Activated T-cell treated with anti-CD3 and anti-CD28 coated beads, Interleukin-2, amount 50 U/mL, for 4 hours (primary cell): ENCODE results near the gene RAD51B. TPM values are rescaled to one million over a fixed set of nuclear protein-coding genes. Genes with fewer than 3 reads are reported as not detected.

ENCODE experiments used
- ATAC-seq, 2 donors: fragments of 200-7000 bp; cut with Tn5 transposase; one replicate each; pipeline ENCODE4 v1.10.0; 2021
- DNase-seq: peaks from one replicate; pipeline ENCODE4 v3.0.0-alpha.2; 2020
- H3K27me3 Mint-ChIP-seq: one replicate; pipeline ENCODE4 v1.8.0; 2021; ENCODE audit warnings: low read depth, mixed read lengths
- H3K36me3 Mint-ChIP-seq: one replicate; pipeline ENCODE4 v1.8.0; 2022; ENCODE audit warnings: mixed read lengths; ENCODE audit not compliant: insufficient read depth
- H3K4me1 Mint-ChIP-seq: one replicate; pipeline ENCODE4 v1.8.0; 2021; ENCODE audit warnings: low read depth, mixed read lengths
- H3K4me3 Mint-ChIP-seq: one replicate; pipeline ENCODE4 v1.8.0; 2021; ENCODE audit warnings: mild to moderate bottlenecking, moderate library complexity, mixed read lengths
- H3K9me3 Mint-ChIP-seq: one replicate; pipeline ENCODE4 v1.8.0; 2021; ENCODE audit warnings: mixed read lengths
- total RNA-seq, 3 donors: library from RNA; stranded (reverse); gene quantifications; one replicate each; pipeline ENCODE4 v1.2.1, GENCODE V29; 2021

The RAD51B gene
- total RNA-seq, 3 donors from 2014 or later, result 10.6 to 16.1 (median 14.2) TPM

DNA sequence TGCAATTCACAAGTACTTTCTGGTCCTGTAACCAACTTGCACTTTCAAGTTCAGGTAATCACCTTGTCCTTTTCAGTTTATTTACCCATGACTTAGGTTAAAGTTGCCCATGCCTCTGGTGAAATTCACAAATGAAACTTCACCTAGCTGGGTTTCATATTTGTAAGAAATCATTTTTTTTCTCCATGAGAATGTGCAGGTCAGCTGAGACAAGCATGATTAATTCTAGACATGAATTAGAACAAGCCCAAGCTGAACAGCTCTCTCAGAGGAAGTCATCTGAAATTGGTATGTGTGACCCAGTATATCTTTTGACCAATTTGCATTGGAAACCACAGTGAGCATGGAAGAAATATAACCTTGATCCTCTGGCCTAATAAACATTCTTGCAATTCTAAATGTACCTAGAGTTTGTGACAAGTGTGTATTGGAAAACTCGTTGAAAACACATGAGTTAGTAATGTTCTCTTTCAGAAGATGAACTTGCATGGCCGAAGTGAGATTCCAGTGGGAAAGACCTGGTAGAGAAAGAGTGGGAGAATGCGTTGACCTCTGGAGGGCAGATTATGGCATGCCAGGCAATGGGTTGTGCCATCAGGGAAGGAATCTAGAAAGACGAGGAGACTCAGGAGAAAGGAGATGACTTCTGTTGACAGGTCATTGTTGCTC is 486.8 kb downstream of the RAD51B start:
- DNase-seq, result no peak

DNA sequence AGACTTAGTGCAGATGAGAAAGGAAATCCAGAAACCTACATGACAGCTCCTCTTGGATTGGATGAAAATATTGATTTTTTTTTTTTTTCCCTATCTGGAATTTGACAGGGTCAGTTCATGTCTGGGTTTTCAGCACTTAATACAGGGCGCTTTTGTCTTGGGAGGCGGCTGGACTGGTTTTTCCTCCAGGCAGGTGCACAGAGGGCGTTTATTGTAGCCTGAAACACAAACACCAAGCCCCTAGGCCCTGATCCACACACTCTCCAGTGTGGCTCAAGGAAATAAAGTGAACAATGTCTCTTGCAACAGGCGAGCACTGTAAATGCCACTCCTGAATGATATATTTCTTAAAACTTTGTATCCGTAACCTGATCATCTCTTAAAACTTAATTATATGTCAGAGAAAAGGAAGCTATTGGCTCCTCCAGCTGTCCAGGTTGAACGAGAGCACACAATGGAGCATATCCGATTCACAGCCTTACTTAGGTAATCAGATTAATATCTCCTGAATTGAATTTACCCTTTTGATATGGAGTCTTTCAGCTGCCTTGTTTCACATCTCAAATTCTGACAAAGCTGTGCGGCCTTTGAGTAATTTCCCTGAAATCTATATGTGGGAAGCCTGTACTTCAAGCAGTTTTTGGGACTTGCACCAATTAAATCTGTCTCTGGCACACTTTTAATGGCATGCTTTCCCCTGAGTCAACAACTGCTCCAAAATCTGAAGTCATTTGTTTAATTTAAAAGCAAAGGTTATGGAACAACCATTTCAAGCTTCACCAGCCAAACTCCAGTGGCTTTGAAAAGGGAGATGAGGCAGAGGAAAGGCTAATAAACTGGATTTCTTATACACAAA is 487.6 kb downstream of the RAD51B start:
- no peak overlapping the region for H3K4me3 Mint-ChIP-seq
- peaks cover 25% of the 10 kb centered on the region for H3K4me1 Mint-ChIP-seq
- no peaks in the 10 kb centered on the region for H3K27me3 Mint-ChIP-seq
- H3K9me3 Mint-ChIP-seq, result peaks cover 2% of the 10 kb centered on the region
- no peak for ATAC-seq
- H3K36me3 Mint-ChIP-seq, result peaks cover under 1% of the 10 kb centered on the region
- DNase-seq, result no peak

More for the DNA sequence above, 486.8 kb downstream of the RAD51B start:
- ATAC-seq, result no peak
- peaks cover 5% of the 10 kb centered on the region for H3K9me3 Mint-ChIP-seq
- H3K27me3 Mint-ChIP-seq, result no peaks in the 10 kb centered on the region
- H3K4me3 Mint-ChIP-seq, result no peak overlapping the region
- H3K36me3 Mint-ChIP-seq, result peaks cover 4% of the 10 kb centered on the region
- H3K4me1 Mint-ChIP-seq, result peaks cover 22% of the 10 kb centered on the region

DNA sequence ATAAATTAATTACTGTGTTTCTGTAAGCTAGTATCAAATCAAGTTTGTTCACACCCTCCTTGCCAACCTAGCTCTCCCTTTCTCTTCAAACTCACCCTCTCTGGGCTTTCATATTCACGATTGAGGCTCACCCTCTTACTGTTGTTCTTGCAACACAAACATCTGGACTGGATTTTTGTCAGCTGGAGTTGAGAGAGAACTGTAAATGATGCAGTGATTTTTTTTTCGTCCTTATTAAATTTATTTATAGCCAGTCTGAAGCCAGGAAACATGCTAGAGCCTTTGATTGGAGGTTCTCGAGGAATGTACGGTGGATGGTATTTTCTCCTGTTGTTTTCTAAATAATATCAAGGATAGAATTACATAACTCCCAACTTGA is 488.2 kb downstream of the RAD51B start:
- no peak for ATAC-seq
- no peaks in the 10 kb centered on the region for H3K9me3 Mint-ChIP-seq
- peaks cover 29% of the 10 kb centered on the region for H3K4me1 Mint-ChIP-seq
- no peak overlapping the region for H3K4me3 Mint-ChIP-seq
- H3K36me3 Mint-ChIP-seq, result no peaks in the 10 kb centered on the region
- no peaks in the 10 kb centered on the region for H3K27me3 Mint-ChIP-seq
- no peak for DNase-seq

DNA sequence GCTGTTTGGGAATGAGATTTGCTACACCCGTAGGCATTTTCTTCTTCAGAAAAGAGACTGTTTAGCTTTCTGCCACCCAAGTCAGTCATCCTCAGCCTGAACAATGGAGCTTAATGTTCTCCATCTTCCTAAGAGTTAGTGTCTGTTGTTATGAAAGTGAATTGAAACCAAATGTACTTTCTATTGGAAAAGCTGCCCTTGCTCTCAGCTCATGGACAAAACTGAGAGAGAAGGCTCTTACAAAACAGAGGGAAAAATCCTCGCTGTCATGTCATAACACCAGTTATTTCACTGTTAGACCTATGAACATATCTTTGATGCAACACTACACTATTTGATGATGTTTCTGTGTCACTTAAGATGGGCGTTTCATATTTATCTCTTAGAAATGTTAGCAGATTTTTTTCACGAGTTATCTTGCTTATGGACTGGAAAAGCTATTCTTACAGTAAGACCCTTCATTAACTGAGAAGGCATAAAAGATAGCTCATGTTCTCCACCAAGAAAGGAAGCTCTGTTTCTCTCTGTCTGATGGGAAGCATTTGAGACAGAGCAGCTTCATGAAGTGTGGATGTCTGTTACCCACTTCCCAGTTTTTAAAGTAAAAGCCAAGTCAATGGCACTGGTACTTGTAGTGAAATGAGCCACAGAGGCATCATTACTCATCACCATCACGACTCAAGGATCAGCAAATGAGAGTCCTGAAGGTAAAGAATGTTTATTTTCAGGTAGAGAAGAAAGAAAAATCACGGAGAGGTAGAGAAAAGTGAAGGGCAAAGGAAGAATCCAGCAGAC is 489.3 kb downstream of the RAD51B start:
- ATAC-seq, result no peak
- H3K4me3 Mint-ChIP-seq, result no peak overlapping the region

DNA sequence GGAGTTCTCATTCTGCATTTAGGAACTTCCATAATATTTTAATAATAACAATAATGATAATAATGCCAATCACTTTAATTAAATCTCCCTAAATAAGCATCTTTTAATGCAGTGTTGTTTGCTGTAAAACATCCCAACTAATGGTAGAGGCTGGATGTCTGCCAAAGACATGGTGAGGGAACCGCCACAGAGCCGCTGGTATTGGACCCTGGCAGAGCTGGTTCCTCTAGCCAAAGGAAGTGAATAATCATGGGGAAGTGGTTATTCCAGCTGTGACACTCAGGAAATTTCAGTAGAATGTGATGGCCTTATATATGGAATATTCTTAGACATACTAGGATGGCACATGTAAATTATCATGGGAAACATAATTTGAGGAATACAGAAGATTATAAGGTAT is 490.0 kb downstream of the RAD51B start:
- Mint-ChIP-seq H3K27me3 (no peaks in the 10 kb centered on the region), H3K36me3 (peaks cover 2% of the 10 kb centered on the region), H3K4me1 (peaks cover 42% of the 10 kb centered on the region), H3K4me3 (no peak overlapping the region), H3K9me3 (no peaks in the 10 kb centered on the region)
- DNase-seq (no peak), ATAC-seq (no peak)

More for the DNA sequence above, 489.3 kb downstream of the RAD51B start:
- DNase-seq, result no peak
- H3K9me3 Mint-ChIP-seq, result no peaks in the 10 kb centered on the region
- H3K4me1 Mint-ChIP-seq, result peaks cover 37% of the 10 kb centered on the region
- no peaks in the 10 kb centered on the region for H3K27me3 Mint-ChIP-seq
- H3K36me3 Mint-ChIP-seq, result peaks cover 2% of the 10 kb centered on the region

DNA sequence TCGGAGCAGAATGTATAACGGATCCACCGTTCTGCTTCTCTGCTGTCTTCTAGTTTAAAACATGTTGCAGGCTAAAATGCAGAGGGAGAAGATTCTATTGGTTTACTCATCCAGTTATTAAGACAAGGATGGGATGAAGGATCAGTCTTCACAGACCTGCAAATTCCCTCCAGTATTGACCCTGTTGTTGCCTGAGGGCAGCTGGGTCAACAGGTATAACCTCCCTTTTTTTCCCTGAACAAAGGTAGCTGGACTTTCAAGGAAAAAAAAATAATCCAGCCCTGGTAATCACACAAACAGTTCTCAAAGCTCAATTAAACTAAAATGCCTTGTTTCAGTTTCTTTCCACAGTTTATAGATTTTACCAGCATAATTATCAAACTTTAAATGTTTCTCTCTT is 492.7 kb downstream of the RAD51B start:
- DNase-seq, result no peak
- Mint-ChIP-seq H3K9me3 (no peaks in the 10 kb centered on the region), H3K4me3 (no peak overlapping the region), H3K4me1 (peaks cover 40% of the 10 kb centered on the region), H3K36me3 (peaks cover 2% of the 10 kb centered on the region), H3K27me3 (no peaks in the 10 kb centered on the region)
- ATAC-seq, result no peak

DNA sequence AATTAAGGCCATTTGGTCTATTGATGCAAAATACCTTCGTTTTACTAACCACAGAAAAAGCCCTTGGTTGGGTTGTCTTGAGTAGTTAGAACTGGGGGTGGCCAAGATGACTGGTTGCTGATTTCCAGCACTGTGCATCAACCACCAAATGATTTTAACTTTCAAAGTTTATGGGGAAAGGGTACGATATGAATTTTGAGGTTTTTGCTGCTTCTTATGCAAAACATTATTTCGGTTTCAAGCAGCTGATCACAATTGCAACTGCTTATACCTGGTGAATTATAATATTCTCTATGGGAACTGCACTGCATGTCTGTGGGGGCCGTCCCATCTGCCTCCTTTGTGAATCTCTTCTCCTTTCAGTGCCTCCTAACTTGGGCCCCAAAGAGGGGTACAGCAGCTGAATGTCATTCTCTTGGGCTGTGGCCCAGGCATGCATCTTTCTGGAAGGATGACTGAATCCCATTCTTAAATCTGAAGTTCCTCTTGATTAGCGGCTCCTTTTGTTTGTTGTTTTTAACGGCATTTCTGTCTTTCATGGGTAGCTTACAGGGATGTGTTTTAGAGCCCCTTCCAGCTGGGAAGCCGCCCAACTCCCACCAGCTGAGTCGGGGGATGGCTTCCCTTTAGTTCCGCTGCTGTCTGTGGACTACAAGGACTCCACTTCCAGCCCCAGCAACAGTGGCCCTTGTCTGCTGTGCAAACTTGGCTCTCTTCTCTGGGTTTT is 493.5 kb downstream of the RAD51B start:
- DNase-seq (no peak), ATAC-seq (peak; percentile 92 to 95)
- H3K4me3 Mint-ChIP-seq, result no peak overlapping the region
- peaks cover 2% of the 10 kb centered on the region for H3K36me3 Mint-ChIP-seq
- H3K27me3 Mint-ChIP-seq, result no peaks in the 10 kb centered on the region
- H3K9me3 Mint-ChIP-seq, result no peaks in the 10 kb centered on the region
- peaks cover 42% of the 10 kb centered on the region for H3K4me1 Mint-ChIP-seq

DNA sequence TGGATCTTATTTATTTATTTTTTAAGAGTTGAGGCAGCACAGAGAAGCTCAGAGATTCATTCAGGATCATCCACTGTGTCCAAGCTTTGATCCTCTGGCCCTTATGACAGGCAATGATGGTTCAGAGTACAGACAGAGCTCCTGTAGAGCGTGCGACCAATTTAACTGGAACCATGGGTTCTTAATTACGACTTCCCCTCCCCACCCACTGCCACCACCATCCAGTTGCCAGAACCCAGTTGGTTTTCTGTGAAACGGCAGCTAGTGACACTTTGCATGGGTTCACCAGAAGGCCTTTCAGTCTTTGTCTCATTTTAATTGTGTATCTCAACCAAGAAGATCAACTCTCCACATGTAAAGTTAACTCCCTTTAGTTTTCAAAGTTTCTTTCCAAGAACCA is 495.1 kb downstream of the RAD51B start:
- ATAC-seq, result no peak
- Mint-ChIP-seq H3K36me3 (peaks cover 2% of the 10 kb centered on the region), H3K4me1 (peaks cover 36% of the 10 kb centered on the region), H3K4me3 (no peak overlapping the region), H3K27me3 (no peaks in the 10 kb centered on the region), H3K9me3 (no peaks in the 10 kb centered on the region)
- no peak for DNase-seq

DNA sequence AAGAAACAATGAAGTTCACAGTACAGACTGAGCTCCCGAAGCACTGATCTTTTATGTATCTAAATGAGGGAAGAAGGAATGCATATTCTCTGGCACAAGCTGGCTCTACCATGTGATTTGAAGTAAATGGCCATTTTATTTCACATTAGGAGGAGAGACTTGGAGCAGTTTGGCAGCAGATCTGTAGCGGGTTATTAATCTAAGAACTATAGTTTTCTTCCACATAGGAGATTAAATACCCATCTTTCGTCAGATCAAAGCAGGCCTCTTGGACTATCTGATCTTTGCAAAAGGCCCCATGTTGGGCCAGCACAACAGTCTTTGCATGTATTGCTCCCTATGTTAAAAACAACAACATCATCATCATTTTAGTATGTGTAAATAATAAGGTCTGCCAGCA is 495.5 kb downstream of the RAD51B start:
- Mint-ChIP-seq H3K27me3 (no peaks in the 10 kb centered on the region), H3K4me1 (peaks cover 35% of the 10 kb centered on the region)

DNA sequence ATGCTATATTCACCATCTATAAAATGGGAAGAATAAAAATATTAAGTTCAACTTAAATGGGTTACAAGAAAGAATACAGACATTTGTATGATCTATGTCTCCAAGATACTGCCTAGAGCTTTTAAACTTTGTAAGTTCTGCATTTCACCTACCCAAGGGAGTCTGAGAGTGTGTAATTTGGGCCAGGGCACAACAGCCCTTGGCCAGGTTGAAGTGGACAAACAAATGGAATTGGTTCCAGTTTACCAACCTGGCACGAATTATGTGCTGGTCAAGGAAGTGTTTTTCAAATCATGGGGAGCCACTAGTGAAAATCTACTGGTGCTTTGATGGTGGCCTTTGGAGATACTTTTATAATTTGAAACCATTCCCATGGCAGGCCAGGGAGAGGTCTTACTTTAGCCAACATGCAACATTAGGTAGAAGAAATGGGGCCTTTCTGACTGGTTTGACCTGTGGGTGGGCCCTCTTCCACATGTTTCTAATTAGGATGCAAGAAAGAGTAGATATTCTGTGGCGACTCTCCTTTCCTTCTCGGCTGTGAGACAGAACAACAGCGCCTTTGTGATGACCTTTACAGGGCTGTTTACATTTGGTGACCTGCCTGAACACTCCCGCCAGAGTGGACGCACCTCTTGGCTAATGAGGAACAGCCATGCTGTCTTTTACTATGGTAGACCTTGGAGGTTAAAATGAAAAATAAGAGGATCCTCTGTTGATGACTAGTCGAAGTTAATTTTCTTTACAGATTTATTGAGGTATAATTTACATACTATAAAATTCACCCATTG is 496.7 kb downstream of the RAD51B start:
- H3K4me3 Mint-ChIP-seq, result no peak overlapping the region
- no peak for ATAC-seq
- H3K9me3 Mint-ChIP-seq, result no peaks in the 10 kb centered on the region
- peaks cover 36% of the 10 kb centered on the region for H3K4me1 Mint-ChIP-seq
- peaks cover 2% of the 10 kb centered on the region for H3K36me3 Mint-ChIP-seq
- no peaks in the 10 kb centered on the region for H3K27me3 Mint-ChIP-seq
- no peak for DNase-seq

More for the DNA sequence above, 495.5 kb downstream of the RAD51B start:
- Mint-ChIP-seq H3K9me3 (no peaks in the 10 kb centered on the region), H3K36me3 (peaks cover 2% of the 10 kb centered on the region), H3K4me3 (no peak overlapping the region)
- ATAC-seq (no peak), DNase-seq (no peak)

DNA sequence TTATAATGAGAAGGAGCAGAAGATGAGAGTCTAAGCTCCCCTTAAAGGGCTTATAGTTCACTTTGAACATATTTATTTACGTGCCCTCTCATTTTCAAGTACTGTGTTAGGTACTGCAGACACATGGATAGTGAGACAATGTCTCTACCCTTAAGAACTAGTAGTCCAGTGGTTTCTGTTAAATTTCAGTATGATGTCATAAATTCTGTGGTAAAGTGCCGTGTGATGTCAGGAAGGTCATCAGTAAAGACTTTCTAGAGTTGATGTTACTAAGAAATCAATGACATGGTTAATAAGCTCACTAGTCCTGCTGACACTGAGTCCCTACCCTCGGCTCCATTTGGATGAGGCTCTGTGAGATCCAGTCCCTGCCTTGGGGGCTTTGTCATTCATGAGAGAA is 497.7 kb downstream of the RAD51B start:
- Mint-ChIP-seq H3K27me3 (no peaks in the 10 kb centered on the region), H3K9me3 (no peaks in the 10 kb centered on the region), H3K4me3 (no peak overlapping the region), H3K4me1 (peaks cover 33% of the 10 kb centered on the region), H3K36me3 (peaks cover 2% of the 10 kb centered on the region)
- DNase-seq (no peak), ATAC-seq (no peak)

DNA sequence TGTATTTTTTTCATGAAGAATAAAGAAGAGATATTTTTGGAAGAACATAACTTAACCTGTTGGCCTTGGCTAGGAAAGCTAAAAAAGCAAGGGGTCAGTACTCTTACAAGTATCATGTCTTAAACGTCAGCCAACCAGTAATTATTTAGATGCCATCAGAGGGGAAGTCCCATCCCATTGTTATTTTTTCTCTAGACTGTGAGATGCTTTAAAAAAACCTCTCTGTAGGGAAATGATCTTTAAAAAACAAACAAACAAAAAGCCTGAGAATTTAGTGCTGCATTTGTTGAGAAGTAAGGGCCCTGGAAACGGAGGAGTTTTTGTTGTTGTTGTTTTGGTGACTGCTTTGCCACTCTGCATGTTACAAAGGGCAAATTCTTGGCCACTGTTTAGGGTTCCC is 499.2 kb downstream of the RAD51B start:
- H3K27me3 Mint-ChIP-seq, result no peaks in the 10 kb centered on the region
- no peak overlapping the region for H3K4me3 Mint-ChIP-seq
- H3K4me1 Mint-ChIP-seq, result peaks cover 22% of the 10 kb centered on the region
- no peaks in the 10 kb centered on the region for H3K36me3 Mint-ChIP-seq
- ATAC-seq, result no peak
- H3K9me3 Mint-ChIP-seq, result no peaks in the 10 kb centered on the region
- DNase-seq, result no peak

DNA sequence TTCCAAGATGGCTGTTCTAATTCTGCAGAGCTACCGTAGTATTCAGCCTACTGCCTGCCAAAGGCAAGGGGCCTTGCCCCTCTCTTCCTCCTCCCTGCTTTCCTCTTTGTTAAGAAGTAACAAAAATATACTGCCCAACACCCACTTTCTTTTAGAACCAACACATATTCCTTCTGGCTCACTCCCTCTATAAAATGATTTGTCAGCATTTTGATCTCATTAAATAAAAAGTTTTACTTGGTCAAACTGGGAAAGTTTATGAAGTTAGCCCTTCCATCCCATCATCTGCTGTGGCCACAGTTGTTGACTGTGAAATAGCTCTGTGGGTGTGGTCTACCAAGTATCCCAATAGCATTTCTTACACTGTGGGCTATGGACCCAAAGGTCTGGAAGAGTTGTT is 500.9 kb downstream of the RAD51B start:
- Mint-ChIP-seq H3K4me3 (no peak overlapping the region), H3K36me3 (no peaks in the 10 kb centered on the region), H3K9me3 (no peaks in the 10 kb centered on the region), H3K4me1 (peaks cover 12% of the 10 kb centered on the region), H3K27me3 (no peaks in the 10 kb centered on the region)
- DNase-seq, result no peak
- ATAC-seq, result no peak
